Activated T-cell treated with anti-CD3 and anti-CD28 coated beads, Interleukin-2, amount 50 U/mL, for 1 hour (primary cell): ENCODE data around the gene TTC23.

Source experiments
- DNase-seq: peaks from one replicate; pipeline ENCODE4 v3.0.0-alpha.2; 2020

TTC23 gene

DNA sequence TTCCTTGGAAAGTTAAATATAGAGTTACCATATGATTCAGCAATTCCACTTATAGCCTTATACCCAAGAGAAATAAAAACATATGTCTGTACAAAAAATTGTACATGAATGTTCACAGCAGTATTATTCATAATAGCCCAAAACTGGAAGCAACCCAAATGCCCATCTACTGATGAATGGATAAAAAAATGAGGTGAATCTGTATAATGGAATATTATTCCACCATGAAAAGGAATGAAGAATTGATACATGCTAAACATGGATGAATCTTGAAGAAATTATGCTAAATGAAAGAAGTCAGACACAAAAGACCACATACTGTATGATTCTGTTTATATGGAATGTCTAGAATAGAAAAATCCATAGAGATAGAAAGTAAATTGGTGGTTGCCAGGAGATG is 61.4 kb downstream of the TTC23 start:
- DNase-seq: no peak

DNA sequence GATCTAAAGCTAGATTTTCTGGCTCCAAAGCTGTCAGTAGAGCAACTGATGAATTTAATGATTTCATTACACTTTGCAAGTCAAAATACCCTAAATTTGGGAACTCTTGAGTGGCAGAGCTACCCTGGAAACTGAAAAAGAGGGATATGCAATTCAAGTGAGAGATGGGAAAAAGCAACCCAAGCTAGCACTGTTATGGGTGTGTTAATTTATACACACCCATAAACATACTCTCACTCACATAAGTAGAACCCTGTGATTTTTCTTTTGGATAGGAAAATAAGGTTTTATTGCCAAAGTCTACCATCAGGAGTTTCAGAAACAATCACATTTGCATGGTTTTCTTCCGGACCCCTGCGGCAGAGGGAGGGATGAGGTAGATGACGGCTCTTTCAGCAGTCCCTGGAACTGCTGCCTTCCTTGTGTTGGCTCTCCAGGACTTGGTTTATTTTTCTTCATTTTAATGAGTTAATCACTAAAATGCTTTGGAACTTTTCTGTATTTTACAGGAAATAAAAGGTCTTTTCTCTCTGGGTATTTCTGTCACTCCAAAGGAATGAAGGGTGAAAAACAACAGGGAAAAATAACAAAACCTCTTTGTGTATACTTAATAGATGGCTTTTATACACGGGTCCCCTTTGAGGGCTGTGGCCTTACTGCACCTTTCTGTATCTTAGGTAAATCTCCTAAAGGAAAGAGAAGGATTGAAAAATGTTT is 63.8 kb downstream of the TTC23 start:
- no peak for DNase-seq

DNA sequence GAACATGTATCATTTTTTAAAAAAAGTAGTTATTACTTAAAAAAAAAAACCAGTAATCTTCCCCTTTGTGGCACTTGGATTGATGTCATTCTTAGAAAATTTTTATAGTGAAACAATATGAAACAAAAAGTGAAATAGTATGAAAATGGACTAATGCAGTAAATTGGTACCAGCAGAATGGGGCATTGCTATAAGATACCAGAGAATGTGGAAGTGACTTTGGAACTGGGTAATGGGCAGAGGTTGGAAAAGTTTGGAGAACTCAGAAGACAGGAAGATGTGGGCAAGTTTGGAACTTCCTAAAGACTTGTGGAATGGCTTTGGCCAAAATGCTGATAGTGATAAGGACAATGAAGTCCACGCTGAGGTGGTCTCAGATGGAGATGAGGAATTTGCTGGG is 66.6 kb downstream of the TTC23 start:
- DNase-seq: no peak

DNA sequence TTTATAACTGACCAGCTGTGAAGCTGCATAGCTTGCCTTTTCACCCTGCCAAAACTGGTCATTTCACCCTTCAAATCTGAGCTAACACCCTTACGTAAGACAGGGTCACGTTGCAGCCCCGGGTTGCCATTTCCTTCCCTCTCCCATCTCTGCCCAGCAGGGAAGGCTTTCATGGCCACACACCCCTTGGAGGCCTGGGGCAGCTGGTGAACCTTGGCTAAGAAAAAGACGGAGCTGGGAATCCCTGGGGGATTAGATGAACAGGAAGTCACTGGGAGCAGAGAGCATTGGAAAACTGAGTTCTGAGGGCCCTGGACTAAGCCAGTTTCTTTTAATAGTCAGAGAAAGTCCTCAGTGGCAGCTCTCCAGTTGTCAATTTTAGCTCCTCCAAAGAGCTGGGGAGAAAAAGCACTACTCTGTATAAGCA is 67.8 kb downstream of the TTC23 start:
- no peak for DNase-seq

DNA sequence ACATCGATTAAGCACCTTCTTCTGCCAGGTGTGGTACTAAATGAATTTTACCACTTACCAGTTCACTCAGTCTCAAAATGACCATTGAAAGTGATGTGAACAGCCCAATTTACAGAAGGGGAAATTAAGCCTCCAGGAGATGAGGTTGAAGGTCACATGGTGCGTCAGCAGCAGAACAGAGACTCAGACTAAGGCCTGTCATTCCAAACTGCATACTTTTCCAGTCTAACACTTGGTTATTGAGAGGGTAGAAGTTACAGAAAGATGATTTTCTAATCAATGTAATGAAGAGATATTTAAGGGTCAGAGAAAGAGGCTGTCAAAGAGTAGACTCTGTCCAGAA is 68.4 kb downstream of the TTC23 start:
- no peak for DNase-seq

DNA sequence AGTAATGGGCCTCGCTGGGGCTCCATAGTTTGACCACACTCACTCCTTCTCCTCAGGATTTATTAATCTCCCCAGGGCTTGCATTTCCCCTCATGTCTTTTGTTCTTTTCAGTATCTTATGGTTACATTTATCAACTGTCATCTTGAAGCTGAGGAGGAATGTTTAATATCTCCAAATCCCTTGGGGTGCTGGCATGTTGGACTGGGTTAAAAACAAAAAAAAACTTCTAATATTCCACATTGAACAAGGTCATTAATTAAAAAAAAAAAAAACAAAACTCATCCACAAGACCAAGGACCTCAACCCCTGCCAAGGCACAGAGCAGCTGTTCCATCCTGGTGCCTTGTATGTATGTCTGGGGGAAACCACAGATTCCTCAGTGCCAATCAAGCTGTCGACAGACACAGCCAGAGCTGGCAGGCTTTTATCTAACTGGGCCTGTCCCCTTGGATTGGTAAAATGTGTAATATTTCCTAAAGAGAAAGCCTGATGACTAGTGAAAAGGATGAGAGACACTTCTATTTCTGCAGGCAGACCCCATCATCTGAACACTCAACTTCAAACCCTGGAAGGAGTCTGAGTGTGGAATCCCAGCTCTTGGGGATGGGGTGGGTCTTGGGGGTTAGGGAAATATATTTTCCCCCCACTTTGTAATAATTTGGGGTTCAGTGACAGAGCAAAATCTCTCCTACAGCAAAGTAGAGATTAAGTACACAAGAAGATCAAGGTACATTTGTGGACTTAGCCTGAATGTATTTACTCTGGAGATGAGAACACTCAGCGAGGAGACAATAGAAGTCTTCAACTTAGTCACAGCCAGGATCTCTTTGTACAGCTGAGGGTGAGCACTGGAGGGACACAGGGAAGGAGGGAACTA is 69.1 kb downstream of the TTC23 start:
- no peak for DNase-seq

DNA sequence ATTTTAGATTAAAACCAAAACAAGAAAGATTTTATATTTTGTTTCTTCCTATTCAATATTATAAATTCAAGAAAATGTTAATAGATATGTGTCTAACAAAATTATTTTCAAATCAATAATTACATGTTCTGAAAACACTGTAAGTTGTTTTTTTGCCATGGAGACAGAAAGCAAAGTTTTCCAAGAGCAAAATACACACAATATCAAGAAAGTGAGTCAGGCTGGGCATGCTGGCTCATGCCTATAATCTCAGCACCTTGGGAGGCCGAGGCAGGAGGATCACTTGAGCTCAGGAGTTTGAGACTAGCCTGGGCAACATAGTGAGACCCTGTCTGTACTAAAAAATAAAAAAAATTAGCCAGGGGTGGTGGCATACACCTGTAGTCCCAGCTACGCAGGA is 71.7 kb downstream of the TTC23 start:
- no peak for DNase-seq

DNA sequence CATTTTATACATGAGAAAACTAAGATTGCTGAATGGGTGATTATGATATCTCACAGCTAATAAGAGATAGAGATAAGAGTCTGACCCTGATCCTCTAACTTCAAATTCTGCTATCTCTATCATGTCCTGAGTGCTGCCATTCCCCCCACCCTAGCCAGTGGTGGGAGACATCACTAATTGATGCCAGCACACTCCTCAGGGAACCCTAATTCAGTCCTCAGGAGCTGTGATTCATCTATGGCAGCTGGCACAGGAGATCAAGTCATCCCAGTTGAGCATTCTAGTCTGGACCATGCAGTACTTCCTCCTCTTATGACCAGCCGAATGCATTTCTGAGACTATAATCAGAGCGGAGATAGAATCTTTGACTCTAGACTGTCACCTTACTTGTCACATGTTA is 72.6 kb downstream of the TTC23 start:
- DNase-seq: no peak

DNA sequence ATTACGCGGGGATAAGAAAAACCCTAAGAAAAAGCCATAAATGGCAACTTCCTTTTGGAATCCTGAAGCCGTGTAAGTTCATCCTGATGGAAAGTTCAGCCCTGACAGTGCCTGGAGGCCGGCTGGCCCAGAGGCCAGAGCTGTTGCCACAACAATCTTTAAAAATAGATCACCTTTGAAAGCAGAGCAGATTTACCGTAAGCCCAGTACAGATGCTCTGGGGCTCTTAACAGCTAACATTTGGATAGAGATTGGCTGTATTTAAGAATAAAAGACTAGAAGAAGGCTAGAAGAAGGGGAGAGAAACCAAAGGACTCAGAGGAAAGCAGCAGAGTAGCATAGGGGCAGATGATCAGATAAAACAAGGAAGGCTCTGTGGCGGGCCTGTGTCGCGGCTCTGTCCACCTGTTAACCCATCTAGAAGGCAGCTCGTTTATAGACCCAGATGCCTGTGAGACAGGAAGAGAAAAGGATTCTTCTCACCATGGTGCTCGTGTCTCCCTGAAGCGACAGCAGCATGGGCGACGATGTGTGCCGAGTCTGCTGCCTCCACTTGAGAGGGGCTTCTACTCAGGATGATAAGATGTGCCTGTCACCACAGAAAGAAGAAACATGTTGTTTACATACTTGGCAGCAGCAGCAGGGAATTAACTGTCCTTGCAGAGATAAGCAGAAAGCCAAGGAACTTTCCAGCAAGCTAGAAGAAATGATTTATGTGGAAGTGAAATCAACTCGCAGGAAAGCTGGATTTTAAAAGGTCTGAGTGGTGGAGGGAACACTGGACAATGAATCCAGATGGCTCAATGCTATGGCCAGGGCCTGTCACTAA is 74.6 kb downstream of the TTC23 start:
- DNase-seq: no peak

DNA sequence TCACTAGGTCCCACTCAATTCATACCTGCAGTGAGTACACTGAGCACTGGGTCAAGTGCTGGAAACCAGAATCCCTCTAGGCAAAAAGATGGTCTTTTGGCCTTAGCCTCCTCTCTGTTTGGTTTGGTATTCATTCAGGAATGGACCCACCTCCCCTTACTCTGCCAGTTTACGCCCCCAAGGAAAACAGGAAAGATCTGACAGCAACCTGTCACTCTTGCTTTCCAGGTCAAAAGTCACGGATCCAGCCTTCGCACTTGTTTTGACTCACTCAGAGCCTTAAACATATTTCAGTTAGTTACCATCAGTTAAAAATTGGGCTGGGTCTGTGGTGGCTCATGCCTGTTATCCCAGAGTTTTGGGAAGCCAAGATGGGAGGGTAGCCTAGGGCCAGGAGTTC is 76.4 kb downstream of the TTC23 start:
- no peak for DNase-seq

DNA sequence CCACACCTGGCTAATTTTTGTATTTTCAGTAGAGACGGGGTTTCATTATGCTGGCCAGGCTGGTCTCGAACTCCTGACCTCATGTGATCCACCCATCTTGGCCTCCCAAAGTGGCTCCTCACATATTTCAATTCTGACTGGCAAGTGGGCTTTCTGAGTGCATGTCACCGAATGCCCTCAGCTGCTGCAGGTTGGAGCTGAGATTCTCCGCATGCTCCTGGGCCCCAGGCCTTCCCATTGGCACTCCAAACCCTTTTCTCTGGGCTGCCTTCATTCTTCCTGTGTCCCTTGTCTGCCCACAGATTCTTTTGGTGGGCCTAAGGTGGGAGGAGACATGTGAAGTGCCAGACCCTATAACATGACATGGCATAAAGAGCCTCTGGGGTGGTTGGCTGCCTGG is 77.2 kb downstream of the TTC23 start:
- no peak for DNase-seq

DNA sequence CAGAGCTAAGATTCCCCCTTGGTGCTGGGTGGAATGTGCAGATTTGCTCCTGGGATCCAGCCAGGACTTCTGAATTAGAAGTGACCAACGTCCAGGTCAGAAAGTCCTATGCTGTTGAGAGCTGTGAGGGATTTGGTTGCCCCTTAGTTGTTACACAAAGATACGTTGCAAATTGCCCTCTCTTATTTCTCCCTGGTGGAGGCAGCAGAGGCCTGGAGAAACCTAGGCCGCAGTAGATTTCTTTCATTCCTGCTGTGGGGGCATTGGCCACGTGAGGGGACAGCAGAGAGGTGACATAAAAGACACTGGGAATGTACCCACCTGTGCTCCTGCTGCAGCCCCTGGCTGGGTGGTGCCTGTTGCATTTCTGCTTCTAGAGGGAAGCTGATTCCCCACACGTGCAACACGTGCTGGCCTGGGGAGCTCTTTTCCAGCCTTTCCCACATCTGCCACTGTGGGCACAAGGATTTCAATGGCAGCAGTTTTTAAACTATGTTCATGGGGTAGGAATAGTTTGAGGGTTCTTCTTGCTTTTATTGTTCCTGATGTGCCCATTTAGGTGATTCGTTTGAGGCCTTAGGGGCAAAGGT is 78.8 kb downstream of the TTC23 start:
- no peak for DNase-seq

DNA sequence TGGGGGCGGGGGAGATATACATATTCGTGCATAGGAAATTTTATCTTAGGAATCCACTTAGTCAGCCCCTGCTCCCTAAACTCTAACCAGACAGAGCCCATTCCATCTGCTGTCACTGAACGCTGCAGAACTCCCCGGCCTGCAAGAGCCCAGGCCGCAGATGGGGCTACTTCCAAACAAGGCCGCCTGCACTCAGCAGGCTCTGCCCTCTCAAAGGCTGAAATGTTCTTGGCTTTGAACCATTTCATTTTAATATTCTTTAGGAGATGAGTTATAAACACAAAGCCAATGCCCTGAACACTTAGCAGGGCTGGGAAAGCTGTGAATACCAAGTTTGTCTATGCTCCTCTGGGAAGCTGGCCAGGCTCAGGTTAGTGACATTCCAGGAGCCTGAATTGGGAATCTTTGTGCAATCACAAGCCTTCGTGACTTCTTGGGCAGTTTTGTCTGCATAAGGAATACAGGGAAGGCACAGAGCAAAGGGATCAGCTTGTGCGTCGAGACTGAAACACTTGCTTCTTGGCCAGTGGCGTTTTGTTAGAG is 79.5 kb downstream of the TTC23 start:
- no peak for DNase-seq

DNA sequence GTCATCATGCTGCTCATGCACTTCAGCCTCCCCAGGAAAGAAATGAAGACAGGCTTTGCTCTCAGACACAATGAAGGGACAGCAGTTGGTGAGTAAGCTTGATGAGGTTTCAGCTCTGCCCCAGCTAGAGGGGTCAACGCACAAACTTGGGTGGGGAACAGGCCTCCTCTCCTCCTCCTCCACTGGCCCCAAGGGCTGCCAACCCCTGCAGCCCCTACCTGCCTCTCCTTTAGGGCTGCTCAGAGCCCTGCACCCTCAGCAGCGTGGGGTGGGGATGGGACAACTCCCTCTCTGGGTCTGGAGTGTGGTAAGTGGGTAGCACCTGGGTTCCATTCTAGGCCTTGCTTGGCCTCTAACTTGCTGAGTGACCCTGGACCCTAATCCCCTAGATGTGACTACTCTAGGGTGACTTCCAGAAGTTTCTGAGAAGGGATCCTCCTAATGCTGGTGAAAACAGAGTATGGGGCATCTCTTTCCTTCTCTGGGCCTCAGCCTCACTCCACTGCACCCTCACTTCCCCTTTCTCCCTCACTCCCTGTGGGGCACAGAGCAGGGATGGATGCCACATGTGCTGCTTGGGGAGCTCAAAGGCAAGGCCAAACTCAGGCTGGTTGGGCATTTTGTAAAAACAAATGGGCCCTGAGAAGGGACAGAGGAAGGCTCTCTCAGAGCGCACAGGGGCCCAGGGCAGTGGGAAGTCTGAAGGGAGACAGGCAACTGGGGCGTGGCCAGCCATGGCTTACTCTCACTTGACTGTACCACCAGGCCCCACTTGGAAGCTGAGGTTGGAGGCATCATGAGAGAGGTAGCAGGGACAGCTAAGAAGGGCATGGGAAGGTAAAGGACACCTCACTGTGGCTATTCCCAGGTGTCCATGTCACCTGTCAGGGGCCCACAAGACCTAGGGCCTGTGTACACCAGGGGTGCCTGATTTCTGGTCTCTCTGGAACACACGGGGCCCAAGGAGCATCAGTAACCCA is 80.5 kb downstream of the TTC23 start:
- no peak for DNase-seq

DNA sequence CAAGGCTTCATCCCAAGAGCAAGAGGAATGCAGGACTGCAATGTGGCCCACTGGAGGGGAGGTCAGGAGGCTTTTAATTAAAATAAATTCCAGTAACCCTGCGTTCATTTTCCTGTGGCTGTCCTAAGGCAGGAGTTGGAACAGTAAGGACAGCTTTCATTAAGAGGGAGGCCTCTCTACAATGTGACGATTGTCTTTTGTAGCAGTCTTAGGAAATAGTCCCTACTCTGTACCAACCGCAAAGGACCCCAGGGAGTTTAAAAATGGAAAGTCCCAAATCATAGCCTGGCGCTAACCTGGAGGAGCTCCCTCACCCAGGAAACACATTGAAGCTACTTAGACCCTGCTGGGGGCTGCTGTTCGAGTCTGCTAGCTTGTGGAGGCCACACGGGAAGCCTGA is 81.7 kb downstream of the TTC23 start:
- no peak for DNase-seq

DNA sequence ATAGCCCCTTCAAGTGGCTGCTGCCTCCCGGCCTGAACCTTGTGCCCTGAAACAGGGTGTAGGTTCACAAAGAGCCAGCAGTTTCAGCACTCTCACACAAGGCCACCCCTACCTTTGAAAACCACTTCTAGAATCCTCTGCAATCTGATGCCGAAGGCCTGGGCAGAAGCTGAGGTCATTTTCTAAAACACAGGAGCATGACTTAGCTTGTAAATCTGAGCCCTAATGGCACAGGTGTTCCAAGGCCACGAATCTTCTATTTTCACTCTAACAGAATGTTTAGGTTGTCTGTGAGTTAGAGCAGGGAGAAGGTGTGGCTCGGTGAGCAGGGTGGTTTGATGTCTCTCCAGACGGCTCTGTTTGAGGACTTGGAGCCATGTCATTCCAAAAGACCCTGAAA is 82.2 kb downstream of the TTC23 start:
- DNase-seq: no peak

DNA sequence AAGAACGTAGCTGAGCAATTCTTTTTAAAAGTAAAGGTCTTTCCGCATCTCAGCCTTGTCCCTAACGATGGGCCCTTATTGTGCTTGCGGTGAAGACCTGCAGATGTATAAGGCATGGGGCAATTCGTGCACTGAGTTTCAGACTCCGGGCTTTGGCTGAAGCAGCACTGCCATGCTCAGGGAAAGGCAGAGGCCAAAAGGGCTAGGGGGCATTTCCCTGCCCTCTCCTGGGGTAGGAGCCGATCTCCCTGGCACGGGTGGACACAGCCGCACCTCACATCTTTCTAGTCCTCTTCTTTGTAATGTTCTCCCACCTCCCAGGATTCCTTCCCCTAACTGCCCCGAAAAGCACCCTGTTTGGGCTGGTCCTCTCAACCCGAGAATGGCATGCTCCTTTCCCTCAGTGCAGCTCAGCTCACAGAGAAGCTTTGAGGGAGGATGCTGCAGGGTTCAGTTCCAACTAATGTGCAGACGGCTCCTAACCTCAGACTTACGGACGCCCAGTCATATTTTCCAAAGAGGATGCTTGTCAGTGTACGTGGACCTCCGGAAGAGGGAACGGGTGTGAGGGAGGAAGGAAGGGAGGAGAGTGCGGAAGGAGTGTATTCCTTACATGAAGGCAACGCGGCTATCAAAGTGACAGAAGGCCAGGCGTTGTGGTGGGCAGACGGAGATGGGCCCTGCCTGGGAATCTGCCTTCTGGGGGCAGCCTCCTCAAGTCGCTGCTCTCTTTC is 83.3 kb downstream of the TTC23 start:
- DNase-seq: no peak

DNA sequence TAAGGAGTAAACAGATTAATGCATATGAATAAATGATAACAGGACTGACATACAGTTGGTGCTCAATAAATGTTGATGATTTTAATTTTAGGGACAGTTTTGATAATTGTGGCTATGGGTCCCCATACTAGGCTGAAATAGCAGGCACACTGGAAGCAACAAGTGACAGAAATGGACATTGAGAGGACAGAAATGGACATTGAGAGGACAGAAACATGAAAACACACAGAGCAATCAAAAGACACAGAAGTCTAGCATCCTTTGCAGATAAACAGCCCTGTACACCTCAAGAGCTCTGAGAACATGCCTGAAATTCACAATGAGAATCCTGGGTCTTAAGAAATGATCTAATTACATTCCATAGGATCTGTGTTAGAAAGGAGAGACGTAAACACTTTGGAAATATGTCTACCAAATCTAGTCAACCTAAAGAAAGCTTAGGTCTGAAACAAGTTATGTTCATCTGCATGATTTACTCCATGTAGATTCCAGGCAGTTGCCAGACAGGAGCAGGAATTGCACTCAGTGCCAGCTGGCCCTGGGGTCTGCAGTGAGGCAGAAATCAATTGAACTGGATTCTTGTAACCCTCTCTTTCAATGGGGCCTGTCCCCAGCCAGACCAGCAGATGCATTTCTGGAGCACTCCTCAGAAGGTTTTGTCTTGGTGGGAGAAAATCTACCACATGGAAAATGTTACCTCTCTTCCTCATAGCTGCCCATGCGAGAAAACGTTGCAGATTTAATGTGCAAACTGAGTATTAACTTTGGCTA is 84.2 kb downstream of the TTC23 start:
- no peak for DNase-seq

DNA sequence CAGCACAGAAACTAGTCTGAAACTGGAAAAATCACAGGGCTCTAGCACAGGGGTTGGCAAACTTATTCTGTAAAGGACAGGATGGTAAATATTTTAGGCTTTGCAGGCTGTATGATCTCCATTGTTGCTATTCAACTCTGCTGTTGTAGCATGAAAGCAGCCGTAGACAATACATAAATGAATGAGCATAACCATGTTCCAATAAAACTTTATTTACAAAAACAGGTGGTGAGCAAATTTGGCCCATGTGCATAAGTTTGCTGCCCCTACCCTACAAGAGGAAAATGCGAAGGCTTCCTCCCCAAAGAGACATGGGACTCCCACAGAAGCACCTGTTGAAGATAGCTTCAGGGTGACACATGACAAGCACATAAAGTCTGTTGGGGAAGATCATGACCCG is 85.3 kb downstream of the TTC23 start:
- DNase-seq: no peak
